Measurements from ENCODE around the gene GPBP1.

GRCh38 chr5:57152316-57152715 lies 21.5 kb upstream of the GPBP1 start:
- TF ChIP-seq POLR2AphosphoS5 (IDR thresholded peaks at IDR 0.05) = no peak
- no peak for TF ChIP-seq CTCF (IDR thresholded peaks at IDR 0.05; ENCODE audit: poor library complexity, severe bottlenecking)
- TF ChIP-seq EP300 (conservative IDR thresholded peaks at IDR 0.05; ENCODE audit: poor library complexity, severe bottlenecking) = no peak
- TF ChIP-seq TAF1 (IDR thresholded peaks at IDR 0.05; ENCODE audit: low read depth) = no peak
- no peak for TF ChIP-seq REST (IDR thresholded peaks at IDR 0.05; ENCODE audit: borderline replicate concordance)
- TF ChIP-seq RAD21 (conservative IDR thresholded peaks at IDR 0.05) = no peak
- TF ChIP-seq EZH2 (IDR thresholded peaks at IDR 0.05; ENCODE audit: borderline replicate concordance, insufficient read depth, low read length, poor library complexity, severe bottlenecking) = no peak

All from neural cell (in vitro differentiated cells).